H1 (cell line): Measurements from ENCODE around the gene BHMT. TPM values are rescaled to one million over a fixed set of nuclear protein-coding genes. Genes with fewer than 3 reads are reported as not detected.

Experiments used
- BCL11A ChIP-seq, 2 experiments: IDR thresholded peaks; one replicate each; pipeline ENCODE4 v1.6.1; 2011; ENCODE audit warnings: low read depth in 2 of 2, low read length in 2 of 2, mild to moderate bottlenecking in 2 of 2
- EGR1 ChIP-seq: IDR thresholded peaks from 2 replicates; pipeline ENCODE4 v1.6.1; 2011; ENCODE audit warnings: low read depth, low read length, borderline replicate concordance
- MAX ChIP-seq: IDR thresholded peaks from 2 replicates; pipeline ENCODE4 v1.6.1; 2012; ENCODE audit warnings: inconsistent platforms
- TAF7 ChIP-seq: optimal IDR thresholded peaks from 2 replicates; pipeline ENCODE3; 2011; ENCODE audit warnings: low read depth, mild to moderate bottlenecking, inconsistent platforms, low read length, moderate library complexity, borderline replicate concordance
- polyA plus RNA-seq, 7 experiments: library from polyadenylated mRNA; depleted of rRNA in 3 of 7; stranded (reverse) in 5 of 7; unstranded in 2 of 7; fragments of >200 nt in 5 of 7; fragments of 200-250 nt in 2 of 7; gene quantifications; 1 replicate in 5 of 7; 2 replicates in 1 of 7; 4 replicates in 1 of 7; pipeline versions ENCODE4 v1.2.1 to v1.2.3, GENCODE V29; 2011 to 2013; ENCODE audit warnings: missing spikeins in 2 of 7, mixed read lengths in 2 of 7
- total RNA-seq: library from RNA; stranded (reverse); fragmentation: NEBNext Ultra II Directional; extraction: Animal tissue kit (Norgen Biotek cat#: 25700); gene quantifications from 2 replicates; pipeline ENCODE4 v1.2.1, GENCODE V29; 2021

BHMT gene
- total and polyA plus RNA-seq, 2 of the 8 experiments (the other 6 are each of a cell fraction or from before 2014, with no cell fraction given): 0.54 to 1.6 TPM

DNA sequence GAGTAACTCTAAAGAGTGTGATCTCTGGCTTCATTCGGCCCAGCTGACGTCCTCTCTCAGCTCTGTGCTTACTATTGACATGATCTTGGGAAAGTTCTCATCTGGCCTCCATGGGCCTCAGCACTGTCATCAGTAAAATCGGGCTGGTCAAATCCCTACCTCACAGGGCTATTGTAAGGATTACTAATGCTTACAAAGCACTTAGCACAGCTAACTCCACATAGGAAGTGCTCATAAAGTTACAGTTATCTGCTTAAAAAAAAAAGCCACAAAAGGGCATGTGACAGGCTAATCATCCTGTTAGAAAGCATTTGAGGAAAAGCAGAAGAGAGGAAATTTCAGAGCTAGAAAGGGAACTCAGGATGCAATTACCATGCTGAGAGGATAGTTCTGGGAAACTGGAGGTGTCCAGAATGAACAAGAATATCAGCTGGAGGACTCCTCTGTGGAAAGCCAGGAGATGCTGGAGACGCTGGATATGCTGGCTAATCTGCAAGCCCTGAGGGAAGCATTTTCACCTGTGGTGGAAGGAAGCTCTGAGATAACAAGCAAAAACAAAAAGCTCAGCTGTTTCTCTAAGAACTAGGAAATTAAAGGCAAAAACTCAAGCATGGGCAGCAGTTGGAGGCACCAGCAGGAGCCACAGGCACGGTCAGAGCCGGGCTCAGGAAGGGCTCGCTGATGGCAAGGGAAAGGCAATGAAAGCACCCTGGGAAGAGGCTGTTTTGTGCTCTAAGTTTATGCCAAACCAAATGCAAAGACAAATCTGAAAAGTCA, 4.4 kb upstream of the BHMT start (continued):
- no peak for TF ChIP-seq BCL11A (IDR thresholded peaks at IDR 0.05; ENCODE audit: low read depth in 2 of 2, low read length in 2 of 2)
- no peak for TF ChIP-seq TAF7
- TF ChIP-seq EGR1: no peak
- no peak for TF ChIP-seq MAX
- TF ChIP-seq, all 59 proteins: peak for 0
